Measurements from ENCODE around the gene ATG9B. TPM values are rescaled to one million over a fixed set of nuclear protein-coding genes. Genes with fewer than 3 reads are reported as not detected.
"Not testable (repeated sequence)": the region's sequence is repeated elsewhere in the genome, so short reads cannot be mapped to it uniquely, and the experiment has no call there.

The ATG9B gene
- total and polyA plus RNA-seq, 2 experiments from 2014 or later: 0.80 to 2.4 TPM

GRCh38 chr7:151045967-151046366 lies 21.7 kb upstream of the ATG9B start:
- no peak overlapping the region for H2AFZ ChIP-seq
- no peaks in the 10 kb centered on the region for H3K9me3 ChIP-seq (ENCODE audit: low read depth)
- DNase-seq (ENCODE audit: low spot score): no peak
- H3K27ac ChIP-seq: no peak overlapping the region
- H3K4me1 ChIP-seq (ENCODE audit: insufficient read depth): peaks cover 8% of the 10 kb centered on the region
- no peaks in the 10 kb centered on the region for H3K79me2 ChIP-seq
- 92% methylated on average over 9 of the region's 9 CpGs for WGBS (ENCODE audit: low lambda C conversion rate, missing lambda C conversion rate)
- H3K27me3 ChIP-seq: no peaks in the 10 kb centered on the region
- no peak overlapping the region for H3K4me2 ChIP-seq
- TF ChIP-seq EZH2phosphoT487 (IDR thresholded peaks at IDR 0.05; ENCODE audit: low read depth, severe bottlenecking, unreplicated experiment): no peak
- no peak for TF ChIP-seq EZH2 (IDR thresholded peaks at IDR 0.05; ENCODE audit: borderline replicate concordance)
- TF ChIP-seq CTCF (IDR thresholded peaks at IDR 0.05; ENCODE audit: poor library complexity): no peak
- no peaks in the 10 kb centered on the region for H4K20me1 ChIP-seq (ENCODE audit: insufficient read depth, poor library complexity, severe bottlenecking)
- no peak overlapping the region for H3K4me3 ChIP-seq
- no peaks in the 10 kb centered on the region for H3K9me2 ChIP-seq (replicated peaks; ENCODE audit: insufficient read depth)
- no peaks in the 10 kb centered on the region for H3K36me3 ChIP-seq (replicated peaks; ENCODE audit: insufficient read depth, low read depth)

GRCh38 chr7:151045262-151045661 lies 21.0 kb upstream of the ATG9B start:
- Histone ChIP-seq H3K27ac (no peak overlapping the region), H3K9me3 (ENCODE audit: low read depth) (no peaks in the 10 kb centered on the region), H3K36me3 (replicated peaks; ENCODE audit: insufficient read depth, low read depth) (no peaks in the 10 kb centered on the region), H4K20me1 (ENCODE audit: insufficient read depth, poor library complexity, severe bottlenecking) (no peaks in the 10 kb centered on the region), H3K27me3 (no peaks in the 10 kb centered on the region), H3K79me2 (no peaks in the 10 kb centered on the region), H2AFZ (no peak overlapping the region), H3K4me1 (ENCODE audit: insufficient read depth) (peaks cover 8% of the 10 kb centered on the region), H3K9me2 (replicated peaks; ENCODE audit: insufficient read depth) (no peaks in the 10 kb centered on the region), H3K4me2 (no peak overlapping the region), H3K4me3 (no peak overlapping the region)
- TF ChIP-seq CTCF (IDR thresholded peaks at IDR 0.05; ENCODE audit: poor library complexity) (no peak), EZH2 (IDR thresholded peaks at IDR 0.05; ENCODE audit: borderline replicate concordance) (no peak), EZH2phosphoT487 (IDR thresholded peaks at IDR 0.05; ENCODE audit: low read depth, severe bottlenecking, unreplicated experiment) (no peak)
- no peak for DNase-seq (ENCODE audit: low spot score)
- WGBS (ENCODE audit: low lambda C conversion rate, missing lambda C conversion rate): 89% methylated on average over 11 of the region's 11 CpGs

- 94% methylated on average over 20 of the region's 20 CpGs for WGBS (ENCODE audit: low lambda C conversion rate, missing lambda C conversion rate)
- TF ChIP-seq EZH2phosphoT487 (IDR thresholded peaks at IDR 0.05; ENCODE audit: low read depth, severe bottlenecking, unreplicated experiment): no peak
- no peak for TF ChIP-seq EZH2 (IDR thresholded peaks at IDR 0.05; ENCODE audit: borderline replicate concordance)
- TF ChIP-seq CTCF (IDR thresholded peaks at IDR 0.05; ENCODE audit: poor library complexity): no peak
- no peak for DNase-seq (ENCODE audit: low spot score)
- Histone ChIP-seq H3K27ac (no peak overlapping the region), H3K79me2 (no peaks in the 10 kb centered on the region), H3K4me1 (ENCODE audit: insufficient read depth) (peaks cover 18% of the 10 kb centered on the region), H4K20me1 (ENCODE audit: insufficient read depth, poor library complexity, severe bottlenecking) (no peaks in the 10 kb centered on the region), H3K36me3 (replicated peaks; ENCODE audit: insufficient read depth, low read depth) (no peaks in the 10 kb centered on the region), H3K9me2 (replicated peaks; ENCODE audit: insufficient read depth) (no peaks in the 10 kb centered on the region), H3K27me3 (no peaks in the 10 kb centered on the region), H3K4me2 (no peak overlapping the region), H3K4me3 (no peak overlapping the region), H2AFZ (no peak overlapping the region), H3K9me3 (ENCODE audit: low read depth) (no peaks in the 10 kb centered on the region)
Measured at GRCh38 chr7:151043959-151044358, 19.7 kb upstream of the ATG9B start.

- H3K4me1 ChIP-seq (ENCODE audit: insufficient read depth): peaks cover 23% of the 10 kb centered on the region
- H3K79me2 ChIP-seq; H3K36me3 ChIP-seq (replicated peaks; ENCODE audit: insufficient read depth, low read depth); H3K4me2 ChIP-seq; H3K27ac ChIP-seq; DNase-seq (ENCODE audit: low spot score); H4K20me1 ChIP-seq (ENCODE audit: insufficient read depth, poor library complexity, severe bottlenecking); H2AFZ ChIP-seq; H3K27me3 ChIP-seq; H3K4me3 ChIP-seq; H3K9me2 ChIP-seq (replicated peaks; ENCODE audit: insufficient read depth); H3K9me3 ChIP-seq (ENCODE audit: low read depth): not testable (repeated sequence)
- 100% methylated on average over 4 of the region's 10 CpGs for WGBS (ENCODE audit: low lambda C conversion rate, missing lambda C conversion rate)
Measured at GRCh38 chr7:151043449-151043848, 19.2 kb upstream of the ATG9B start.
